ENCODE measurements around the gene TBX1. TPM values are rescaled to one million over a fixed set of nuclear protein-coding genes. Genes with fewer than 3 reads are reported as not detected.

Gene TBX1
- total RNA-seq, 4 donors from 2014 or later = 1.0 to 23.2 (median 5.8) TPM

DNA sequence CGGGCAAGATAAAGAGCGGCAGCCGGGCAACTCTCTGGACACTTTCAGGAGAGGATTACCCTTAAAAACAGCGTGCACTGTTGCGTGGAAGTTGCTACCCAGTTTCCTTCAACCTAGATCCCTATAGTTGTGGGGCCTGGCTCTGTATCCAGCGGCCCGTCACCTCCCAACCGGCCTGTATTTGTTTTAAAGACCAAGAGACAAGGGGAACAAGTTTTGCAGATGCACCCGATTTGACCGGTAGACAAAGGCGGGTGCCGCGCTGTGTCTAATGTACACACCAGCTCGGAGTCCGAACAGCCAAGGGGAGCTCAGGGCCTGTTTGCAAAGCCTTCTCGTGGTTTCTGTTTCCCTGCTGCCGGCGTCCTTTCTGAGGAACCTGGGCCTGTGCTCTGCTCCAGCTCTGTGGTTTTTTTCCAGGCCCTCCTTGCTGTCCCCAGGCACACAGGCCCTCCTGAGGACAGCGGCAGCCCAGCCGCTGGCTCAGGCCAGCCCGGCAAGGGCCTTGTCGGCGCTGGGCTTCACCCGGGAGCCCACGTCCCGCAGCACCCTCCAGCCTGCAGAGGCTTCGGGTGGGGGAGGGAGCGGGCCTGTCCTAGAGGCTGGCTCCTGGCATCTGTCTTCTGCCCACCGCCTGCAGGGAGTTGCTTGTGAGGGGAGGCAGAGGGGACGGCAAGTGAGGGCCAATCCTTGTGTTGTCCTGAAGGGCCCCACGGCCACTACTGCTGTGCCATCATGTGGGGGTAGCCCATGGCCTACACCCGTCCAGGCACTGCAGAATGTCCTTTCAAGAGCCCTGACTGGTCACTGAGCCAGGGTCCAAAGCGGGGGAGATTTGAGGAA lies 1.4 kb downstream of the TBX1 start:
- Histone ChIP-seq H3K9me3 (no peaks in the 10 kb centered on the region), H3K36me3 (no peaks in the 10 kb centered on the region), H3K27ac (no peak overlapping the region), H3K4me1 (peaks cover 0 to 12% of the 10 kb centered on the region in 2 donors), H3K27me3 (peaks cover 9 to 34% of the 10 kb centered on the region in 2 donors), H3K4me3 (no peak overlapping the region)
- TF ChIP-seq, protein P1, sequence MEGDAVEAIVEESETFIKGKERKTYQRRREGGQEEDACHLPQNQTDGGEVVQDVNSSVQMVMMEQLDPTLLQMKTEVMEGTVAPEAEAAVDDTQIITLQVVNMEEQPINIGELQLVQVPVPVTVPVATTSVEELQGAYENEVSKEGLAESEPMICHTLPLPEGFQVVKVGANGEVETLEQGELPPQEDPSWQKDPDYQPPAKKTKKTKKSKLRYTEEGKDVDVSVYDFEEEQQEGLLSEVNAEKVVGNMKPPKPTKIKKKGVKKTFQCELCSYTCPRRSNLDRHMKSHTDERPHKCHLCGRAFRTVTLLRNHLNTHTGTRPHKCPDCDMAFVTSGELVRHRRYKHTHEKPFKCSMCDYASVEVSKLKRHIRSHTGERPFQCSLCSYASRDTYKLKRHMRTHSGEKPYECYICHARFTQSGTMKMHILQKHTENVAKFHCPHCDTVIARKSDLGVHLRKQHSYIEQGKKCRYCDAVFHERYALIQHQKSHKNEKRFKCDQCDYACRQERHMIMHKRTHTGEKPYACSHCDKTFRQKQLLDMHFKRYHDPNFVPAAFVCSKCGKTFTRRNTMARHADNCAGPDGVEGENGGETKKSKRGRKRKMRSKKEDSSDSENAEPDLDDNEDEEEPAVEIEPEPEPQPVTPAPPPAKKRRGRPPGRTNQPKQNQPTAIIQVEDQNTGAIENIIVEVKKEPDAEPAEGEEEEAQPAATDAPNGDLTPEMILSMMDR (IDR thresholded peaks at IDR 0.05) = no peak
- no peak for TF ChIP-seq POLR2A (IDR thresholded peaks at IDR 0.05)
- intact Hi-C loops (cut with DNase I; ENCODE audit: low total_unique reads) = no loop called here
- DNase-seq = no peak

DNA sequence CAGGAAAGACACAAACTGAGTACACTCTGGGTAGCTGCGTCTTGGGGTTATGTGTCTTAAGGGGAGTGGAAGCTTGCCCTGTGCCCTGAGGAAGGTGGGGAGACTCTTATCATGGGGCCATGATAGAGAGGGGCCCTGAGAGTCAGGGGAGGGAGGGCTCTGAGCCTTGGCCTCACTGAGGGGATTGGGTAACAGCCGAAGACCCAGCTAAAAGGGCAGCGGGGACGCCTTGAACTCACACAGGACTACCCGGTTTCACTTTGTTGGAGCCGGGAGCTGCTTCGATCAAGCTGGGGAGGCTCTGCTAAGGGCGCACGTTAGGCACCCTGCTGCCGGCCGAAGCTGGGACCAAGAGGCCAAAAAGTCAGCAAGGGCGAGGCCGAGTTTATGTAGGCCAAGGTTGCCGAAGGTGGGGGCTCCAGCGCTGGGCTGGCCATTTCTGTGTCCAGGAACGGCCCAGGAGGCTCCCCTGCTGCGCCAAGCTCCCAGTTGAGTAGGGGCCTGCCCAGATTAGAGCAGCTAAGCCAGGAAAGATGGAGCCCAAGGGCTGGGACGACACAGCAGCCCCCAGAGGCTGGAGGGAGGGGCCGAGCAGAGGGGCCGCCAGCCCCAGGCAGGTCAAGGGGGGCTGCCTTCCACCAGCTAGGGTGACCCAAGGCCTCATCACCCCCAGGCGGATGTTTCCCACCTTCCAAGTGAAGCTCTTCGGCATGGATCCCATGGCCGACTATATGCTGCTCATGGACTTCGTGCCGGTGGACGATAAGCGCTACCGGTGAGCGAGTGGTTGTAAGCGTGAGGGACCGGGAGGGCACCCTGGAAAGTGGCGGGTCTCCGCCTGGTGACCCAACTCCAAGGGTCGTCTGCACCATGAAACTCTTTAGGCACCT lies 2.2 kb downstream of the TBX1 start:
- no peak overlapping the region for H3K27ac ChIP-seq
- no peak for DNase-seq
- H3K4me3 ChIP-seq = no peak overlapping the region
- peaks cover 11 to 40% of the 10 kb centered on the region in 2 donors for H3K27me3 ChIP-seq
- intact Hi-C loops (cut with DNase I; ENCODE audit: low total_unique reads) = no loop called here
- peaks cover 0 to 12% of the 10 kb centered on the region in 2 donors for H3K4me1 ChIP-seq
- H3K36me3 ChIP-seq = no peaks in the 10 kb centered on the region
- TF ChIP-seq POLR2A (IDR thresholded peaks at IDR 0.05) = no peak
- TF ChIP-seq, protein P1 (IDR thresholded peaks at IDR 0.05) = no peak
- no peaks in the 10 kb centered on the region for H3K9me3 ChIP-seq

DNA sequence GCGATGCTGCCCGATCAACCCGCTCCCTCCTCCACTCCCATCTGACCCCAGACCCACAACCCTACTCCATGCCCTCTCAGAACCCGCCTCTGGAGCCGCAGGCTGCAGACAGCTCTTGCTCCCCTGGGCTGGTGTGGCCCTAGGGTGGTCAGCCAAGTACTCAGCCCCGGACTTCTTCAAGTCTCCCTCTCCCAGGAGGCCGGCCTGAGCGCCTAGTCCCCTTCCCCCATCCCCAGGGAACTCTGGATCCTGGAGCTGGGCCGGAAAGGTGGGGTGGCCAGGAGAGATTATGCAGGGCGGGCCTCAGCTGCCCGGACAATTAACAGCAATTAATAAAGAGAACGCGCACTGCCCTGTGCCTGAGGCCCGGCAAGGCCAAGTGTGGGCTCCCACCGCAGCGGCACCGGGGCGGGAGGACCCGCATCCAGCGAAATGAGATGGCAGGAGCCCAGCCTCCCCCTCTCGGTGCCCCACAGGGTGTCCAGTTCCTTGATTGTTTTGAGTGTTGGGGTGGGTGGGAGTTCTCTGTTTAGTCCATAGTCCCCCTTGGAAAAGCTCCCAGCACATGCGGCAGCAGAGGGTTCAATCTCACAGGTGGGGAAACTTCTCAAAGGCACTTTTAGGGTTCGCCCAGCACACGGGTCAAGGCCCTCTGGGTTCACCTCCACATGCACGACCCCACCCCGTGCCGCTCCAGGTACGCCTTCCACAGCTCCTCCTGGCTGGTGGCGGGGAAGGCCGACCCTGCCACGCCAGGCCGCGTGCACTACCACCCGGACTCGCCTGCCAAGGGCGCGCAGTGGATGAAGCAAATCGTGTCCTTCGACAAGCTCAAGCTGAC lies 3.1 kb downstream of the TBX1 start:
- Histone ChIP-seq H3K27me3 (peaks cover 11 to 49% of the 10 kb centered on the region in 2 donors), H3K4me3 (no peak overlapping the region), H3K4me1 (peaks cover 0 to 12% of the 10 kb centered on the region in 2 donors), H3K36me3 (no peaks in the 10 kb centered on the region), H3K9me3 (no peaks in the 10 kb centered on the region), H3K27ac (no peak overlapping the region)
- no peak for TF ChIP-seq POLR2A (IDR thresholded peaks at IDR 0.05)
- TF ChIP-seq, protein P1 (IDR thresholded peaks at IDR 0.05) = no peak
- no peak for DNase-seq
- intact Hi-C loops (cut with DNase I; ENCODE audit: low total_unique reads) = no loop called here

GRCh38 chr22:19764299-19764593 lies 3.7 kb downstream of the TBX1 start:
- peaks cover 9 to 51% of the 10 kb centered on the region in 2 donors for H3K27me3 ChIP-seq
- H3K9me3 ChIP-seq = no peaks in the 10 kb centered on the region
- no peak overlapping the region for H3K4me3 ChIP-seq
- H3K36me3 ChIP-seq = no peaks in the 10 kb centered on the region
- H3K4me1 ChIP-seq = peaks cover 0 to 10% of the 10 kb centered on the region in 2 donors
- no peak overlapping the region for H3K27ac ChIP-seq
- no peak for DNase-seq
- intact Hi-C loops (cut with DNase I; ENCODE audit: low total_unique reads) = no loop called here
- no peak for TF ChIP-seq POLR2A (IDR thresholded peaks at IDR 0.05)
- TF ChIP-seq, protein P1 (IDR thresholded peaks at IDR 0.05) = no peak

Data from uterus (tissue), 4 donors.